Keratinocyte (primary cell): ENCODE data around the gene TAPT1.

Source experiments
- CTCF ChIP-seq, 3 experiments: IDR thresholded peaks in 1 of 3; conservative IDR thresholded peaks in 1 of 3; optimal IDR thresholded peaks in 1 of 3; 2 replicates in 2 of 3; 3 replicates in 1 of 3; pipeline versions ENCODE3 to v1.5.1; 2011; ENCODE audit warnings: low read length in 3 of 3, mild to moderate bottlenecking in 3 of 3, moderate library complexity in 2 of 3, control low read depth in 1 of 3, inconsistent platforms in 1 of 3; ENCODE audit not compliant: insufficient read depth in 2 of 3; ENCODE audit errors: extremely low read depth in 1 of 3
- EZH2 ChIP-seq: IDR thresholded peaks from one replicate; pipeline ENCODE4 v1.6.1; 2012; ENCODE audit warnings: inconsistent platforms, mild to moderate bottlenecking, low read length, moderate library complexity

- TF ChIP-seq CTCF (optimal IDR thresholded peaks at IDR 0.05 in 1 of 3, IDR thresholded peaks at IDR 0.05 in 1 of 3, conservative IDR thresholded peaks at IDR 0.05 in 1 of 3; ENCODE audit: extremely low read depth in 1 of 3, insufficient read depth in 2 of 3, low read length in 3 of 3) (no peak), EZH2 (no peak)
Measured at GRCh38 chr4:16236402-16237023, 10.2 kb upstream of the TAPT1 start.
